ENCODE measurements around the gene SCPEP1. TPM values are rescaled to one million over a fixed set of nuclear protein-coding genes. Genes with fewer than 3 reads are reported as not detected.

Gene SCPEP1
- total and polyA plus RNA-seq, 2 experiments from 2014 or later, result 36.0 to 42.0 TPM

- Histone ChIP-seq H3K4me2 (ENCODE audit: unreplicated experiment) (no peak overlapping the region), H3K27me3 (replicated peaks; ENCODE audit: insufficient read depth) (no peaks in the 10 kb centered on the region), H3K9me2 (ENCODE audit: insufficient read depth) (no peaks in the 10 kb centered on the region), H3K36me3 (ENCODE audit: low read depth) (no peaks in the 10 kb centered on the region), H4K20me1 (ENCODE audit: insufficient read depth) (no peaks in the 10 kb centered on the region), H3K9ac (no peak overlapping the region), H3F3A (ENCODE audit: insufficient read depth) (no peaks in the 10 kb centered on the region), H3K79me2 (ENCODE audit: insufficient read depth) (no peaks in the 10 kb centered on the region), H3K4me3 (no peak overlapping the region), H3K9me3 (ENCODE audit: low read depth) (no peaks in the 10 kb centered on the region), H3K4me1 (ENCODE audit: insufficient read depth) (no peaks in the 10 kb centered on the region), H2AFZ (no peak overlapping the region), H3K27ac (no peak overlapping the region)
- 28 to 34% methylated on average over 5 of the region's 5 CpGs for WGBS, 2 experiments (ENCODE audit: low coverage in 1 of 2, low lambda C conversion rate in 2 of 2, missing lambda C conversion rate in 2 of 2)
- DNase-seq, result no peak
- TF ChIP-seq EZH2phosphoT487 (IDR thresholded peaks at IDR 0.05; ENCODE audit: insufficient read depth, low read depth) (no peak), EZH2 (IDR thresholded peaks at IDR 0.05; ENCODE audit: insufficient read depth, poor library complexity, severe bottlenecking) (no peak)
- in situ Hi-C loops (cut with MboI), result no loop called here
Observed at GRCh38 chr17:56966338-56966737, 11.6 kb upstream of the SCPEP1 start.

- H3K36me3 ChIP-seq (ENCODE audit: low read depth), result no peaks in the 10 kb centered on the region
- no peak overlapping the region for H3K4me2 ChIP-seq (ENCODE audit: unreplicated experiment)
- H3F3A ChIP-seq (ENCODE audit: insufficient read depth), result no peaks in the 10 kb centered on the region
- H3K4me1 ChIP-seq (ENCODE audit: insufficient read depth), result no peaks in the 10 kb centered on the region
- no peaks in the 10 kb centered on the region for H3K27me3 ChIP-seq (replicated peaks; ENCODE audit: insufficient read depth)
- no peak for DNase-seq
- no peak overlapping the region for H3K9ac ChIP-seq
- H3K4me3 ChIP-seq, result no peak overlapping the region
- H3K79me2 ChIP-seq (ENCODE audit: insufficient read depth), result no peaks in the 10 kb centered on the region
- H3K9me2 ChIP-seq (ENCODE audit: insufficient read depth), result no peaks in the 10 kb centered on the region
- no peaks in the 10 kb centered on the region for H4K20me1 ChIP-seq (ENCODE audit: insufficient read depth)
- in situ Hi-C loops (cut with MboI), result no loop called here
- WGBS, 2 experiments (ENCODE audit: low coverage in 1 of 2, low lambda C conversion rate in 2 of 2, missing lambda C conversion rate in 2 of 2), result 40 to 45% methylated on average over 1 of the region's 1 CpG
- H3K9me3 ChIP-seq (ENCODE audit: low read depth), result no peaks in the 10 kb centered on the region
- TF ChIP-seq EZH2 (IDR thresholded peaks at IDR 0.05; ENCODE audit: insufficient read depth, poor library complexity, severe bottlenecking), result no peak
- H2AFZ ChIP-seq, result no peak overlapping the region
- H3K27ac ChIP-seq, result no peak overlapping the region
Observed at GRCh38 chr17:56970974-56971373, 7.0 kb upstream of the SCPEP1 start.

- H3K4me1 ChIP-seq (ENCODE audit: insufficient read depth), result no peaks in the 10 kb centered on the region
- H3K4me2 ChIP-seq (ENCODE audit: unreplicated experiment), result no peak overlapping the region
- no peaks in the 10 kb centered on the region for H3K9me2 ChIP-seq (ENCODE audit: insufficient read depth)
- H3K36me3 ChIP-seq (ENCODE audit: low read depth), result no peaks in the 10 kb centered on the region
- no peak overlapping the region for H2AFZ ChIP-seq
- DNase-seq, result no peak
- no peaks in the 10 kb centered on the region for H3K27me3 ChIP-seq (replicated peaks; ENCODE audit: insufficient read depth)
- H4K20me1 ChIP-seq (ENCODE audit: insufficient read depth), result no peaks in the 10 kb centered on the region
- no peaks in the 10 kb centered on the region for H3K9me3 ChIP-seq (ENCODE audit: low read depth)
- H3F3A ChIP-seq (ENCODE audit: insufficient read depth), result no peaks in the 10 kb centered on the region
- in situ Hi-C loops (cut with MboI), result no loop called here
- no peak overlapping the region for H3K27ac ChIP-seq
- no peak overlapping the region for H3K4me3 ChIP-seq
- H3K9ac ChIP-seq, result no peak overlapping the region
- WGBS, 2 experiments (ENCODE audit: low coverage in 1 of 2, low lambda C conversion rate in 2 of 2, missing lambda C conversion rate in 2 of 2), result 51% methylated on average over 7 of the region's 7 CpGs
- H3K79me2 ChIP-seq (ENCODE audit: insufficient read depth), result no peaks in the 10 kb centered on the region
- TF ChIP-seq EZH2 (IDR thresholded peaks at IDR 0.05; ENCODE audit: insufficient read depth, poor library complexity, severe bottlenecking) (no peak), EZH2phosphoT487 (IDR thresholded peaks at IDR 0.05; ENCODE audit: insufficient read depth, low read depth) (no peak)
Observed at GRCh38 chr17:56972111-56972730, 5.7 kb upstream of the SCPEP1 start.

GRCh38 chr17:56973520-56973919 lies 4.4 kb upstream of the SCPEP1 start:
- WGBS, 2 experiments (ENCODE audit: low coverage in 1 of 2, low lambda C conversion rate in 2 of 2, missing lambda C conversion rate in 2 of 2), result 63 to 75% methylated on average over 7 of the region's 7 CpGs

More at GRCh38 chr17:56973520-56973919, 4.4 kb upstream of the SCPEP1 start:
- Histone ChIP-seq H2AFZ (no peak overlapping the region), H3K9me3 (ENCODE audit: low read depth) (no peaks in the 10 kb centered on the region), H3K4me3 (no peak overlapping the region), H3F3A (ENCODE audit: insufficient read depth) (no peaks in the 10 kb centered on the region), H3K9me2 (ENCODE audit: insufficient read depth) (no peaks in the 10 kb centered on the region), H3K79me2 (ENCODE audit: insufficient read depth) (no peaks in the 10 kb centered on the region), H3K4me1 (ENCODE audit: insufficient read depth) (0 out of 2 replicates have a peak, but pooled peaks cover 3% of the 10 kb centered on the region), H3K27me3 (replicated peaks; ENCODE audit: insufficient read depth) (no peaks in the 10 kb centered on the region), H3K36me3 (ENCODE audit: low read depth) (no peaks in the 10 kb centered on the region), H4K20me1 (ENCODE audit: insufficient read depth) (no peaks in the 10 kb centered on the region), H3K9ac (no peak overlapping the region), H3K27ac (no peak overlapping the region), H3K4me2 (ENCODE audit: unreplicated experiment) (no peak overlapping the region)
- peak; percentile 58 for DNase-seq
- TF ChIP-seq EZH2 (IDR thresholded peaks at IDR 0.05; ENCODE audit: insufficient read depth, poor library complexity, severe bottlenecking) (no peak), EZH2phosphoT487 (IDR thresholded peaks at IDR 0.05; ENCODE audit: insufficient read depth, low read depth) (no peak)
- in situ Hi-C loops (cut with MboI), result no loop called here

Data from GM23248 (cell line).